ENCODE data around the gene PPP1R26. TPM values are rescaled to one million over a fixed set of nuclear protein-coding genes. Genes with fewer than 3 reads are reported as not detected.

PPP1R26 gene
- total and polyA plus RNA-seq, 2 of the 8 experiments (the other 6 are each of a cell fraction or from before 2014, with no cell fraction given): 9.8 to 32.7 TPM

DNA sequence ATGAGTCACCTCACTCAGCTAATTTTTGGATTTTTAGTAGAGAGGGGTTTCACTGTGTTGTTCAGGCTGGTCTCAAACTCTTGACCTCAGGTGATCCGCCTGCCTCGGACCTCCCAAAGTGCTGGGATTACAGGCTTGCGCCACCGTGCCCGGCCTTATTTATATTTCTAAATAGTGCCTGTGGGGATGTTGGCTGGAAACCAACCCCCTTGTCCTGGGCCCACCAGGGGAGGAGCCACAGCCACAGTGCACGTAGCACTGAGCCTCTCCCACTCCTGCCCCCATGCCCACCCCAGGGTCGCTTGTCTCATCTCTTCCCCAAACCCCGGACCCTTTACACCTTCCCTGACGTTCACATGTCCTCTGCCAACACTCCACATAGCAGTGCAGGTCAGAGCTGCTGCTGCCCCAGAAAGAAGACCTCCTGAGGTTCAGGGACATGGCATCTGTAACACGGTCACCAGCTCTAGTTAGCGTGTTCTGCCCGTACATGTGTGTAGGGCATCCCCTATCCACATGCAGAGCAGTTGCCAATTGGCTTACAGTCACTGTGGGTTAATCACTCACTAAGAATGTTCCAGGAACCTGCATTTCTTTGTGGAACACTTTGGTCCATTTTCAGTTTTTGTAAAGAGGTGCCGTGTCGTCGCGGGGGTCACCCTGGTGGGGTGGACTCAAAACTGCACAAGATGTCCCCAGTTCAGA is 10.7 kb downstream of the PPP1R26 start:
- H2BK20ac ChIP-seq (ENCODE audit: low read length): no peak overlapping the region
- H4K5ac ChIP-seq (ENCODE audit: insufficient read length, low read depth, low read length): no peak overlapping the region
- H4K91ac ChIP-seq (replicated peaks; ENCODE audit: insufficient read length, low read length): no peak overlapping the region
- no peak overlapping the region for H2AFZ ChIP-seq (ENCODE audit: low read length)
- H3K9me3 ChIP-seq (ENCODE audit: insufficient read depth in 2 of 2, low read depth in 1 of 2, low read length in 1 of 2): no peaks in the 10 kb centered on the region
- H3K14ac ChIP-seq (ENCODE audit: insufficient read length): no peak overlapping the region
- H2BK15ac ChIP-seq (ENCODE audit: low read length): no peak overlapping the region
- FAIRE-seq (no peak), DNase-seq (ENCODE audit: low read depth in 1 of 2, low spot score in 2 of 2) (no peak)
- H3K27ac ChIP-seq (ENCODE audit: low read depth, low read length): no peak overlapping the region
- H3K9ac ChIP-seq (replicated peaks in 1 of 4; ENCODE audit: extremely low read depth in 1 of 4, low read depth in 3 of 4, low read length in 3 of 4): no peak overlapping the region
- H2BK12ac ChIP-seq (ENCODE audit: low read depth, low read length): no peak overlapping the region
- no peaks in the 10 kb centered on the region for H3K79me2 ChIP-seq (ENCODE audit: control insufficient read depth in 1 of 2, insufficient read depth in 2 of 2, low read length in 2 of 2)
- peaks cover 6 to 33% (median 24%) of the 10 kb centered on the region in 4 experiments; a peak in 7 of 8 replicates for H3K36me3 ChIP-seq (ENCODE audit: control insufficient read depth in 2 of 4, insufficient read depth in 4 of 4, low read length in 3 of 4)
- H3K56ac ChIP-seq (replicated peaks; ENCODE audit: insufficient read length, low read depth, low read length): no peak overlapping the region
- no peaks in the 10 kb centered on the region for H3K79me1 ChIP-seq (ENCODE audit: low read depth, low read length)
- no peak overlapping the region for H3K4ac ChIP-seq (replicated peaks; ENCODE audit: insufficient read length, low read depth, low read length)
- no peak overlapping the region for H2BK120ac ChIP-seq (replicated peaks; ENCODE audit: low read depth, low read length)
- no peak overlapping the region for H4K8ac ChIP-seq (ENCODE audit: extremely low read depth, insufficient read depth, low read length)
- no peak overlapping the region for H3K23ac ChIP-seq (ENCODE audit: insufficient read length)
- no peak overlapping the region for H2AK5ac ChIP-seq (ENCODE audit: low read depth, low read length)
- peaks cover 0 to 2% (median 0%) of the 10 kb centered on the region in 4 experiments; a peak in 1 of 7 replicates for H3K4me1 ChIP-seq (replicated peaks in 1 of 4; ENCODE audit: control insufficient read depth in 3 of 4, insufficient read depth in 4 of 4, low read length in 3 of 4)
- WGBS, 2 experiments (ENCODE audit: extremely low coverage in 1 of 2, insufficient coverage in 1 of 2, insufficient read length in 1 of 2, insufficient replicate concordance in 2 of 2, low coverage in 1 of 2, low lambda C conversion rate in 2 of 2, missing lambda C conversion rate in 1 of 2): 89% methylated on average over 16 of the region's 16 CpGs; no CpG with 5 or more reads in 1 of the 2 experiments
- no peaks in the 10 kb centered on the region; a peak in 1 of 7 replicates for H3K27me3 ChIP-seq (replicated peaks in 1 of 4; ENCODE audit: control insufficient read depth in 3 of 4, extremely low read depth in 1 of 4, insufficient read depth in 3 of 4, low read length in 3 of 4)
- peaks cover 5% of the 10 kb centered on the region in 2 experiments for H4K20me1 ChIP-seq (replicated peaks in 1 of 2; ENCODE audit: control insufficient read depth in 1 of 2, insufficient read depth in 2 of 2, low read length in 2 of 2)
- no peak overlapping the region for H3K18ac ChIP-seq (ENCODE audit: extremely low read depth, low read length)
- ChIA-PET CTCF (ENCODE audit: partially characterized antibody) (interaction anchor here (0.6 to 3.0 kb wide), 8 partner anchors 9 to 1330 kb away, joined by 3 to 11 read pairs (median 4); partner anchors contain the start of gene MRPS2), POLR2A (ENCODE audit: partially characterized antibody) (interaction anchor here (1.0 to 2.2 kb wide), 5 partner anchors 8 to 16 kb away, joined by 3 to 8 read pairs (median 3); no protein-coding TSS in a partner anchor)
- H3K4me2 ChIP-seq (ENCODE audit: insufficient read depth in 1 of 2, low read depth in 2 of 2, low read length in 2 of 2): no peak overlapping the region
- H3K23me2 ChIP-seq (ENCODE audit: low read depth, low read length): no peaks in the 10 kb centered on the region
- peak overlapping the region; percentile 2; the same call in 1 of the 2 replicates for H2BK5ac ChIP-seq (ENCODE audit: low read depth, low read length)
- no peak overlapping the region for H3K4me3 ChIP-seq (ENCODE audit: extremely low read depth in 1 of 4, insufficient read depth in 2 of 4, low read depth in 3 of 4, low read length in 4 of 4)
- TF ChIP-seq SRF (IDR thresholded peaks at IDR 0.05; ENCODE audit: low read depth, low read length) (no peak), MAX (IDR thresholded peaks at IDR 0.05) (no peak), POLR2A (IDR thresholded peaks at IDR 0.05; ENCODE audit: control extremely low read depth in 1 of 2, low read depth in 2 of 2, low read length in 2 of 2) (no peak), CHD2 (IDR thresholded peaks at IDR 0.05; ENCODE audit: low read length) (no peak), KDM4A (IDR thresholded peaks at IDR 0.05; ENCODE audit: low read depth, low read length, severe bottlenecking) (no peak), ATF2 (IDR thresholded peaks at IDR 0.05; ENCODE audit: low read length) (no peak), MAFK (IDR thresholded peaks at IDR 0.05; ENCODE audit: low read depth, low read length) (no peak)
- TF ChIP-seq, protein P1, sequence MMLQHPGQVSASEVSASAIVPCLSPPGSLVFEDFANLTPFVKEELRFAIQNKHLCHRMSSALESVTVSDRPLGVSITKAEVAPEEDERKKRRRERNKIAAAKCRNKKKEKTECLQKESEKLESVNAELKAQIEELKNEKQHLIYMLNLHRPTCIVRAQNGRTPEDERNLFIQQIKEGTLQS (IDR thresholded peaks at IDR 0.05; ENCODE audit: insufficient read depth, low read depth, low read length): no peak
- TF ChIP-seq, protein P2, sequence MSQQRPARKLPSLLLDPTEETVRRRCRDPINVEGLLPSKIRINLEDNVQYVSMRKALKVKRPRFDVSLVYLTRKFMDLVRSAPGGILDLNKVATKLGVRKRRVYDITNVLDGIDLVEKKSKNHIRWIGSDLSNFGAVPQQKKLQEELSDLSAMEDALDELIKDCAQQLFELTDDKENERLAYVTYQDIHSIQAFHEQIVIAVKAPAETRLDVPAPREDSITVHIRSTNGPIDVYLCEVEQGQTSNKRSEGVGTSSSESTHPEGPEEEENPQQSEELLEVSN (IDR thresholded peaks at IDR 0.05): no peak
